H1 (cell line): ENCODE results near the gene OR52E5. TPM values are rescaled to one million over a fixed set of nuclear protein-coding genes. Genes with fewer than 3 reads are reported as not detected.

Source experiments
- CTCF ChIA-PET: fragments of 300-600 bp; sonication (Branson Sonifier 250); formaldehyde crosslinking; loops from one replicate; lab custom pipeline; 2021; ENCODE audit not compliant: partially characterized antibody; lab: Charles Lee
- POLR2A ChIA-PET: fragments of 300-600 bp; sonication (Branson Sonifier 250); formaldehyde crosslinking; loops from one replicate; lab custom pipeline; 2021; ENCODE audit warnings: inconsistent platforms; ENCODE audit not compliant: partially characterized antibody; lab: Charles Lee
- DNase-seq, 2 experiments: peaks; one replicate each; pipeline versions ENCODE4 v3.0.0 to v3.0.0-alpha.2; 2010 to 2022; ENCODE audit warnings: low spot score in 2 of 2, low read depth in 1 of 2, mixed read lengths in 1 of 2
- FAIRE-seq: peaks from 2 replicates; lab custom pipeline; 2011; peaks lifted over from hg19 to GRCh38; lab: Jason Lieb, UNC
- H2AFZ ChIP-seq: 2 replicates; pipeline ENCODE4 v1.8.1; 2012; ENCODE audit warnings: low read length, inconsistent platforms
- H2AK5ac ChIP-seq: 2 replicates; pipeline ENCODE4 v1.6.1; 2013; ENCODE audit warnings: low read depth, low read length
- H2BK120ac ChIP-seq: replicated peaks from 2 replicates; pipeline ENCODE3; 2013; ENCODE audit warnings: low read depth, low read length, inconsistent platforms
- H2BK12ac ChIP-seq: 2 replicates; pipeline ENCODE4 v1.6.1; 2013; ENCODE audit warnings: low read depth, low read length
- H2BK15ac ChIP-seq: 2 replicates; pipeline ENCODE4 v1.6.1; 2013; ENCODE audit warnings: low read length
- H2BK20ac ChIP-seq: 2 replicates; pipeline ENCODE4 v1.6.1; 2013; ENCODE audit warnings: low read length
- H2BK5ac ChIP-seq: 2 replicates; pipeline ENCODE4 v1.6.1; 2013; ENCODE audit warnings: low read depth, low read length
- H3K14ac ChIP-seq: 2 replicates; pipeline ENCODE4 v1.6.1; 2013; ENCODE audit warnings: inconsistent platforms; ENCODE audit not compliant: insufficient read length
- H3K18ac ChIP-seq: 2 replicates; pipeline ENCODE4 v1.6.1; 2013; ENCODE audit warnings: low read length; ENCODE audit errors: extremely low read depth
- H3K23ac ChIP-seq: 2 replicates; pipeline ENCODE4 v1.6.1; 2013; ENCODE audit warnings: inconsistent platforms; ENCODE audit not compliant: insufficient read length
- H3K23me2 ChIP-seq: 2 replicates; pipeline ENCODE4 v1.6.1; 2013; ENCODE audit warnings: low read depth, low read length
- H3K27ac ChIP-seq: 2 replicates; pipeline ENCODE4 v1.6.1; 2011; ENCODE audit warnings: low read depth, low read length, inconsistent platforms
- H3K27me3 ChIP-seq, 4 experiments: replicated peaks in 1 of 4; 1 replicate in 1 of 4; 2 replicates in 3 of 4; pipeline versions ENCODE4 v1.6.1 to v1.8.1; 2011 to 2013; ENCODE audit warnings: low read length in 3 of 4, mild to moderate bottlenecking in 3 of 4, inconsistent platforms in 2 of 4, mixed read lengths in 2 of 4, moderate library complexity in 1 of 4; ENCODE audit not compliant: control insufficient read depth in 3 of 4, insufficient read depth in 3 of 4; ENCODE audit errors: extremely low read depth in 1 of 4
- H3K36me3 ChIP-seq, 4 experiments: 2 replicates each; pipeline versions ENCODE4 v1.6.1 to v1.8.1; 2011 to 2013; ENCODE audit warnings: mild to moderate bottlenecking in 4 of 4, low read length in 3 of 4, moderate library complexity in 2 of 4, control low read depth in 1 of 4, inconsistent platforms in 1 of 4; ENCODE audit not compliant: insufficient read depth in 4 of 4, control insufficient read depth in 2 of 4
- H3K4ac ChIP-seq: replicated peaks from 2 replicates; pipeline ENCODE3; 2013; ENCODE audit warnings: low read length, low read depth, mixed read lengths, inconsistent platforms; ENCODE audit not compliant: insufficient read length
- H3K4me1 ChIP-seq, 4 experiments: replicated peaks in 1 of 4; 1 replicate in 1 of 4; 2 replicates in 3 of 4; pipeline versions ENCODE4 v1.6.1 to v1.8.1; 2011 to 2013; ENCODE audit warnings: low read length in 3 of 4, inconsistent platforms in 2 of 4, mixed read lengths in 1 of 4; ENCODE audit not compliant: insufficient read depth in 4 of 4, control insufficient read depth in 3 of 4
- H3K4me2 ChIP-seq, 2 experiments: 2 replicates each; pipeline versions ENCODE4 v1.6.1 to v1.8.1; 2011 to 2013; ENCODE audit warnings: low read depth in 2 of 2, low read length in 2 of 2, control low read depth in 1 of 2, inconsistent platforms in 1 of 2, mild to moderate bottlenecking in 1 of 2; ENCODE audit not compliant: insufficient read depth in 1 of 2
- H3K4me3 ChIP-seq, 4 experiments: fragments of 200-600, 300-600 bp in 1 of 4; sonication (generic), shearing (Covaris generic), sonication (Bioruptor Twin) in 1 of 4; 2 replicates each; pipeline versions ENCODE4 v1.5.1 to v1.8.1; 2011 to 2016; ENCODE audit warnings: low read length in 4 of 4, low read depth in 3 of 4, control low read depth in 2 of 4, inconsistent platforms in 2 of 4, mild to moderate bottlenecking in 2 of 4, mixed read lengths in 1 of 4, moderate library complexity in 1 of 4; ENCODE audit not compliant: insufficient read depth in 2 of 4; ENCODE audit errors: extremely low read depth in 1 of 4
- H3K56ac ChIP-seq: replicated peaks from 2 replicates; pipeline ENCODE3; 2013; ENCODE audit warnings: low read depth, mild to moderate bottlenecking, mixed read lengths, low read length, inconsistent platforms; ENCODE audit not compliant: insufficient read length
- H3K79me1 ChIP-seq: 2 replicates; pipeline ENCODE4 v1.6.1; 2013; ENCODE audit warnings: low read depth, low read length, control low read depth
- H3K79me2 ChIP-seq, 2 experiments: 2 replicates each; pipeline versions ENCODE4 v1.6.1 to v1.8.1; 2012 to 2013; ENCODE audit warnings: low read length in 2 of 2, mild to moderate bottlenecking in 2 of 2, inconsistent platforms in 1 of 2; ENCODE audit not compliant: insufficient read depth in 2 of 2, control insufficient read depth in 1 of 2
- H3K9ac ChIP-seq, 4 experiments: replicated peaks in 1 of 4; 1 replicate in 1 of 4; 2 replicates in 3 of 4; pipeline versions ENCODE4 v1.6.1 to v1.8.1; 2011 to 2013; ENCODE audit warnings: low read depth in 3 of 4, low read length in 3 of 4, control low read depth in 2 of 4, mild to moderate bottlenecking in 2 of 4, moderate library complexity in 2 of 4, inconsistent platforms in 1 of 4; ENCODE audit errors: extremely low read depth in 1 of 4
- H3K9me3 ChIP-seq, 2 experiments: 2 replicates each; pipeline versions ENCODE4 v1.6.1 to v1.8.1; 2012 to 2013; ENCODE audit warnings: mild to moderate bottlenecking in 2 of 2, moderate library complexity in 2 of 2, control low read depth in 1 of 2, inconsistent platforms in 1 of 2, low read depth in 1 of 2, low read length in 1 of 2, mixed read lengths in 1 of 2; ENCODE audit not compliant: insufficient read depth in 2 of 2
- H4K20me1 ChIP-seq, 2 experiments: replicated peaks in 1 of 2; 2 replicates each; pipeline versions ENCODE3 to v1.8.1; 2011 to 2013; ENCODE audit warnings: inconsistent platforms in 2 of 2, low read length in 2 of 2, mild to moderate bottlenecking in 1 of 2; ENCODE audit not compliant: insufficient read depth in 2 of 2, control insufficient read depth in 1 of 2
- H4K5ac ChIP-seq: 2 replicates; pipeline ENCODE4 v1.6.1; 2013; ENCODE audit warnings: low read length, low read depth, mixed read lengths, inconsistent platforms; ENCODE audit not compliant: insufficient read length
- H4K8ac ChIP-seq: 2 replicates; pipeline ENCODE4 v1.8.0; 2013; ENCODE audit warnings: mild to moderate bottlenecking, moderate library complexity, low read length, inconsistent platforms; ENCODE audit not compliant: insufficient read depth; ENCODE audit errors: extremely low read depth
- H4K91ac ChIP-seq: replicated peaks from 2 replicates; pipeline ENCODE3; 2013; ENCODE audit warnings: low read length, mixed read lengths, inconsistent platforms; ENCODE audit not compliant: insufficient read length
- POLR2A ChIP-seq, 2 experiments: IDR thresholded peaks; 1 replicate in 1 of 2; 2 replicates in 1 of 2; pipeline ENCODE4 v1.6.1; 2011; ENCODE audit warnings: low read depth in 2 of 2, low read length in 2 of 2, mild to moderate bottlenecking in 2 of 2; ENCODE audit errors: control extremely low read depth in 1 of 2
- WGBS, 2 experiments: shearing (Covaris generic) in 1 of 2; methylation state at CpG; one replicate each; pipeline versions ENCODE4 v1.1.6 to v1.1.7; 2013 to 2015; ENCODE audit warnings: low lambda C conversion rate in 2 of 2, mixed read lengths in 2 of 2, inconsistent platforms in 1 of 2, low coverage in 1 of 2, missing lambda C conversion rate in 1 of 2; ENCODE audit not compliant: insufficient replicate concordance in 2 of 2, insufficient coverage in 1 of 2, insufficient read length in 1 of 2; ENCODE audit errors: extremely low coverage in 1 of 2, missing lambda C conversion rate in 1 of 2; 5-methylcytosine and 5-hydroxymethylcytosine counted together
- polyA plus RNA-seq, 7 experiments: library from polyadenylated mRNA; depleted of rRNA in 3 of 7; stranded (reverse) in 5 of 7; unstranded in 2 of 7; fragments of >200 nt in 5 of 7; fragments of 200-250 nt in 2 of 7; gene quantifications; 1 replicate in 5 of 7; 2 replicates in 1 of 7; 4 replicates in 1 of 7; pipeline versions ENCODE4 v1.2.1 to v1.2.3, GENCODE V29; 2011 to 2013; ENCODE audit warnings: missing spikeins in 2 of 7, mixed read lengths in 2 of 7
- total RNA-seq: library from RNA; stranded (reverse); fragmentation: NEBNext Ultra II Directional; extraction: Animal tissue kit (Norgen Biotek cat#: 25700); gene quantifications from 2 replicates; pipeline ENCODE4 v1.2.1, GENCODE V29; 2021

Gene OR52E5
- total and polyA plus RNA-seq, 2 of the 8 experiments (the other 6 are each of a cell fraction or from before 2014, with no cell fraction given), result not detected

GRCh38 chr11:5880329-5880728 is 12.7 kb upstream of the OR52E5 start, which contains the start of gene OR52E4:
Gene OR52E4 (plus strand): TSS chr11:5880629. CDS start chr11:5884293, 3,664 bp downstream.
- H3K9me3 ChIP-seq, result no peaks in the 10 kb centered on the region
- H2BK5ac ChIP-seq, result no peak within 1 kb of the TSS
- H4K5ac ChIP-seq, result no peak within 1 kb of the TSS
- H3K14ac ChIP-seq, result no peak within 1 kb of the TSS
- POLR2A ChIA-PET, result no interaction called here
- no peak within 1 kb of the TSS for H2BK20ac ChIP-seq
- no peak within 1 kb of the TSS for H2AFZ ChIP-seq
- H3K4me1 ChIP-seq, result no peaks in the 10 kb centered on the region
- no peaks in the 10 kb centered on the region for H3K27me3 ChIP-seq
- no peak within 1 kb of the TSS for H3K23ac ChIP-seq
- H3K79me2 ChIP-seq, result no peaks in the 10 kb centered on the region
- H3K9ac ChIP-seq, result no peak within 1 kb of the TSS
- CTCF ChIA-PET, result interaction anchor here (1.1 kb wide), 1 partner anchor 11 kb away, joined by 4 read pairs; no protein-coding TSS in a partner anchor
- no peak within 1 kb of the TSS for H3K4ac ChIP-seq
- H3K18ac ChIP-seq, result no peak within 1 kb of the TSS
- H4K91ac ChIP-seq, result no peak within 1 kb of the TSS
- WGBS, 2 experiments, result 93% methylated on average over 4 of the region's 4 CpGs; no CpG with 5 or more reads in 1 of the 2 experiments
- no peak within 1 kb of the TSS for H2BK120ac ChIP-seq
- H3K23me2 ChIP-seq, result no peaks in the 10 kb centered on the region
- no peaks in the 10 kb centered on the region for H4K20me1 ChIP-seq
- no peak within 1 kb of the TSS for H3K56ac ChIP-seq
- H3K36me3 ChIP-seq, result no peaks in the 10 kb centered on the region
- H3K4me2 ChIP-seq, result no peak within 1 kb of the TSS
- no peak for TF ChIP-seq POLR2A (IDR thresholded peaks at IDR 0.05; ENCODE audit: control extremely low read depth in 1 of 2, low read depth in 2 of 2, low read length in 2 of 2)
- H2BK12ac ChIP-seq, result no peak within 1 kb of the TSS
- no peaks in the 10 kb centered on the region for H3K79me1 ChIP-seq
- H3K27ac ChIP-seq, result no peak within 1 kb of the TSS
- no peak within 1 kb of the TSS for H2AK5ac ChIP-seq
- no peak within 1 kb of the TSS for H2BK15ac ChIP-seq
- no peak within 1 kb of the TSS for H4K8ac ChIP-seq
- DNase-seq (no peak), FAIRE-seq (no peak)
- no peak within 1 kb of the TSS for H3K4me3 ChIP-seq
